ENCODE data around the gene SIPA1L3. TPM values are rescaled to one million over a fixed set of nuclear protein-coding genes. Genes with fewer than 3 reads are reported as not detected.
"Not testable (repeated sequence)": the region's sequence is repeated elsewhere in the genome, so short reads cannot be mapped to it uniquely, and the experiment has no call there.

Gene SIPA1L3, protein sequence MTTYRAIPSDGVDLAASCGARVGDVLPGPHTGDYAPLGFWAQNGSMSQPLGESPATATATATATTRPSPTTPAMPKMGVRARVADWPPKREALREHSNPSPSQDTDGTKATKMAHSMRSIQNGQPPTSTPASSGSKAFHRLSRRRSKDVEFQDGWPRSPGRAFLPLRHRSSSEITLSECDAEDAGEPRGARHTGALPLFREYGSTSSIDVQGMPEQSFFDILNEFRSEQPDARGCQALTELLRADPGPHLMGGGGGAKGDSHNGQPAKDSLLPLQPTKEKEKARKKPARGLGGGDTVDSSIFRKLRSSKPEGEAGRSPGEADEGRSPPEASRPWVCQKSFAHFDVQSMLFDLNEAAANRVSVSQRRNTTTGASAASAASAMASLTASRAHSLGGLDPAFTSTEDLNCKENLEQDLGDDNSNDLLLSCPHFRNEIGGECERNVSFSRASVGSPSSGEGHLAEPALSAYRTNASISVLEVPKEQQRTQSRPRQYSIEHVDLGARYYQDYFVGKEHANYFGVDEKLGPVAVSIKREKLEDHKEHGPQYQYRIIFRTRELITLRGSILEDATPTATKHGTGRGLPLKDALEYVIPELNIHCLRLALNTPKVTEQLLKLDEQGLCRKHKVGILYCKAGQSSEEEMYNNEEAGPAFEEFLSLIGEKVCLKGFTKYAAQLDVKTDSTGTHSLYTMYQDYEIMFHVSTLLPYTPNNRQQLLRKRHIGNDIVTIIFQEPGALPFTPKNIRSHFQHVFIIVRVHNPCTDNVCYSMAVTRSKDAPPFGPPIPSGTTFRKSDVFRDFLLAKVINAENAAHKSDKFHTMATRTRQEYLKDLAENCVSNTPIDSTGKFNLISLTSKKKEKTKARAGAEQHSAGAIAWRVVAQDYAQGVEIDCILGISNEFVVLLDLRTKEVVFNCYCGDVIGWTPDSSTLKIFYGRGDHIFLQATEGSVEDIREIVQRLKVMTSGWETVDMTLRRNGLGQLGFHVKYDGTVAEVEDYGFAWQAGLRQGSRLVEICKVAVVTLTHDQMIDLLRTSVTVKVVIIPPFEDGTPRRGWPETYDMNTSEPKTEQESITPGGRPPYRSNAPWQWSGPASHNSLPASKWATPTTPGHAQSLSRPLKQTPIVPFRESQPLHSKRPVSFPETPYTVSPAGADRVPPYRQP (N-terminal part only)
- polyA plus RNA-seq (ENCODE audit: insufficient read depth in 1 of 5, insufficient read length in 5 of 5, low replicate concordance in 1 of 5) = 10 to 100 TPM; 16.4 to 25.3 (median 24.9) TPM
- long read RNA-seq, donor 1, partial matches to known transcripts = 0 of 5 reads
- long read RNA-seq, donor 1, other reads (novel, unspliced or antisense) = 0 of 5 reads
- long read RNA-seq, donor 2 = 0 reads
- long read RNA-seq, donor 3, partial matches to known transcripts = 0 of 2 reads
- long read RNA-seq, donor 3, other reads (novel, unspliced or antisense) = 0 of 2 reads
- long read RNA-seq, donor 4, partial matches to known transcripts = 5 of 9 reads
- long read RNA-seq, donor 4, other reads (novel, unspliced or antisense) = 0 of 9 reads
- long read RNA-seq, donor 5, partial matches to known transcripts = 10 of 13 reads
- long read RNA-seq, donor 5, other reads (novel, unspliced or antisense) = 0 of 13 reads
- long read RNA-seq, donor 6, partial matches to known transcripts = 5 of 8 reads
- long read RNA-seq, donor 6, other reads (novel, unspliced or antisense) = 0 of 8 reads
- long read RNA-seq, donor 7, partial matches to known transcripts = 26 of 360 reads
- long read RNA-seq, donor 7, other reads (novel, unspliced or antisense) = 331 of 360 reads
- long read RNA-seq, donor 8 = 0 reads

DNA sequence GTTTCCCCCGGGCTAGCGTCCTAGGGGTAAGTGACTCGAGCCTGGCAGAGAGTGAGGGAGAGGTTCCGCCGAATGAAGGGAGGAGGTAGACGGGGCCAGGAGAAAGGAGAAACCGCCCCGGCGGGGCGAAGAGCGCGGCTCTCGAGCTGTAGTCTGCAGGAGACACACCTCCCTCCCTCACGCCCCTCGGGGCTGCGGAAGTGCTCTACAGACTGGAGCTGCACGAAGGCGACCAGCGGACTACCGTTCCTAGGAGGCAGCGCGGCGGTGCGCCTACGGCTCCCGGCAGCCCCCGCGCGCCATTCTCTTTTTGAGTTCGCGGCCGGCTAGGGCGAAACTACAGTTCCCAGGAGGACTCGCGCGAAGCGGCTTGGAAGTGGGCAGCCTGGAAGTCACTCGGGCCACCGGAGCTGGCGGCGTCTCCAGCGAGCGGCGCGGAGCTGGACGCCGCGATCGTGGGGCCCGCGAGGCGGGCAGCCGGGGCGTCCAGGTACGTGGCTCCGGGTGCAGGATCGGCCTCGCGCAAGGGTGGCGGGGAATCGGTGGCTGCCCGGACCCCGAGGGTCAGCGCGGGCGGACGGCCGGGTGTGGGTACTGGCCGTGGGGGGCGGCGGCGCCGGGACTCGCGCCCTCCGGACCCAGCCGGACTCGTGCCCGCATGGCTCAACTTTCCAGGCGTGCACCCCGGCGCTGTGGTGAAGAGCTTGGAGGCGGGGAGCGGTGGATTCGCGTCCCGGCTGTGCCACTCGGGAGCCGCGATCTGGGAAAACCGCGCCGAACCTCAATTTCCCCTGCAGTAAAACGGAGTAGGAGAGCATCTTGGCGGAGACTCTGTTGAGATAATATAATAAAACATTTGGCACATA, at the start of gene SIPA1L3:
Gene SIPA1L3 (plus strand): TSS at position 340 of the 866 bp plus-strand sequence. CDS start 174,358 bp downstream, outside the sequence.
- peak; percentile 94 to 95 for DNase-seq

DNA sequence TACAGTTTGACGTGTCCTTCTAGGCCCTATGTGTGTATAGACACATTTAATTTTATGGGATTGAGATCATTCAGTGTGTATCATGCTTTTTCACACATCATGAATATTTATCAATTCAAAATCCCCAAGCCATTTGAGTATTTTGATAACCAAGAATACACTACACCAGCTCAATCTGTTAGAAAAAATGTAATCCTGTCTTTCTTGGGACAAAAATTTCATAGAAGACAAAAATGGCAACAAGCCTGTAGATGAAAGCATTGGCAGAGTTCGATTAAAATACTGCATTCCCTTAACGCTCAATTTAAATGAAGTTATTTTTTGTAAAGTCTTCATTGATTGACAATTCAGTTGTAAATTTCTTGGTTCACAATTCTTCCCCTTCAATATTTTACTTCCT, 42.5 kb upstream of the SIPA1L3 start:
- DNase-seq = no peak

DNA sequence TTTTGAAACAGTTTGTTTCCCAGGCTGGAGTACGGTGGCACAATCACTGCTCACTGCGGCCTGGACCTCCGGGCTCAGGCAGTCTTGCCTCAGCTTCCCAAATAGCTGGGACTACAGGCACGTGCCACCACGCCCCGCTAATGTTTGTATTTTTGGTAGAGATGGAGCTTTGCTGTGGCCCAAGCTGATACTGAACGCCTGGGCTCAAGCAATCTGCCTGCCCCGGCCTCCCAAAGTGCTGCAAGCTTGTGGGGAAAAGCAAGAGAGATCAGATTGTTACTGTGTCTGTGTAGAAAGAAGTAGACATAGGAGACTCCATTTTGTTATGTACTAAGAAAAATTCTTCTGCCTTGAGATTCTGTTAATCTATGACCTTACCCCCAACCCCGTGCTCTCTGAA, 41.1 kb upstream of the SIPA1L3 start:
- not testable (repeated sequence) for DNase-seq

DNA sequence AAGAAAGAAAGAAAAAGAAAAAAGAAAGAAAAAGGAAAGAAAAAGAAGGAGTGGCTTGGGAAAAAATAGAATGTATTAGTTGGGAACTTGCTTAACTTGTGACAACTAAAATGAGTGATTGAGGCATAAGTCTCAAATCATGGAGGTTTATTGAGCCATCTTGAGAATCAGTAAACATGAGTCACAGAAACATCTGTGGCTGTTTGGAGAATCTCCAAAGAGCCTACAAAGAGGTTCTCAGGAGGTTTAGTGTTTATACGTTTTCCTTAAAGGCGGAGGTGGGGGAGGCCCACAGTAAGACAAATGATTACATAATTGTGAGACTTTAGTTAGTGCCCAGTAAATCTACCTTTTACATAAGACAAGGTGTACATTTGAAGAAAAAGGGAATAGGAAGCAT, 39.2 kb upstream of the SIPA1L3 start:
- DNase-seq = no peak

DNA sequence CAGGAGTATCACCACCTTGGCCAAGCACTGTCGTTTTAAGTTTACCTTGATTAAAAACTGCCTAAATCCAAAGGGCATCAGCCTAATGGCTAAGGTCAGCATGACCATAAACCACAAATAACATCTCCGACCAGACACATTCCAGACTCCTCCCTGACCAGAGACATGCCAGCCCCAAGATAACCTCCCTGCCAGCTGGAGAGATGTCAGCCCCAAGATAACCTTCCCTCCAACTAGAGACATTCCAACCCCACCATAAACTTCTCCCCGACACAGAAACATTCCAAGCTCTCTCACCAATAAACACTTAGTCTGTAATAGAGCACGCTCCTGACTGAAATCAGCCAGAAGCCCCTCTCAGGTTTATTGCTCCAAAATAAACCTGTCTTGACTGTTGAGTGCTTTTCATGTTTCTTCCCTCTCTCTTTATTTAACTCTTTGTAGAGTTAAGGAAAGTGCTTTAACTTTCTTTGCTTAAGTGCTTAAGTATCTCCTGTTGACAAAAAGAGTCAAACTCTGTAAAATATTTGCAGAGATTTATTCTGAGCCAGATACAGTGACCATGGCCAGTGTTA, 37.2 kb upstream of the SIPA1L3 start:
- DNase-seq = no peak

DNA sequence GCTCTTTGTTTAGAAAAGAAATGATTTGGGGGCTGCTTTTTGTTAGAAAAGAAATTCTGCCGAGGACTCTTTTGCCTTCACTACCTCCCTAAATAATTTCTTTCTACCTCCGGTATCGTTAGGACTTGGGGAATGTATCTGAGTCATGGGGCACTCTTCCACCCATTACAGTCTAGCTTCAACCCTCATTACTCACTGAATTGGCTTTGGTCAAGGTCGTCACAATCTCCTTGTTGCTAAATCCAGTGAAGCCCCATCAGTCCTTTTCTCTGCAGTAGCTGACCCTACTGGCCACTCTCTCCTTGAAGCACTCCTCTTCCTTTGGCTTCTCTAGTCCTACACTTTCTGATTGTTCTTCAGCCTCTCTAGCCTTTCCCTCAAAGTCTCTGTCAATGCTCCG, 34.6 kb upstream of the SIPA1L3 start:
- DNase-seq = no peak

DNA sequence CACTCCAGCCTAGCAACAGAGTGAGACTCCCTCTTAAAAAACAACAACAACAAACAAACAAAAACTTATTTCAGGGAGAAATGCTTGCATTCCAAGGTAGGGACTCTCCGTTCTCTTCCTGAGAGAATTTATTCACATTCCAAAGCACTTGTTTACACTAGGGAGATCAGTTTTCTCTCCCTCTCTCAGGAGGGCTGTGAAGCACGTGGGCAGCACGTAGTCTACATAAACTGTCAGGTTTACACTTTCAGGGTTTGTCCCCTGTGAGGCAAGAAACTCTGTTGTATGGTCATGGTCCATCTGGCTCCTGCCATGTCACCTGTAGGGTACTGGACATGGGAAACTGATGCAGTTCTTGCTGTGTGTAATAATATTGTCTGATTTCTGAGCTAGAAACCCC, 32.2 kb upstream of the SIPA1L3 start:
- no peak for DNase-seq

DNA sequence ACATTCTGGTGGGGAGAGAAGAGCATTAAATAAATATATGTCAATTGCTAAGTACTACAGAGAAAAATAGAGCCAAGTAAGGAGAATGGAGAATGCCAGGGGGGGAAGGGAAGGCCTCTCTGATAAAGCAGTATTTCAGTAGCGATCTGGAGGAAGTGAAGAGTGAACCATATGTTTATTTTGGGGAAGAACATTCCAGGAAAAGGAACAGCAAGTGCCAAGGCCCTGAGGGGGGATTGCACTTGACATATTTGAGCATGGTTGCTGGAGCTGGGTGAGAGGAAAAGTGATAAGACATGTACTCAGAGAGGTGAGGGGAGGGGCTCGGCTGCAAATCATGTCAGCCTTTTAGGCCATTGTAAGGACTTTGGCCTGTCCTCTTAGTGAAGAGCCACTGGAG, 31.0 kb upstream of the SIPA1L3 start:
- no peak for DNase-seq

DNA sequence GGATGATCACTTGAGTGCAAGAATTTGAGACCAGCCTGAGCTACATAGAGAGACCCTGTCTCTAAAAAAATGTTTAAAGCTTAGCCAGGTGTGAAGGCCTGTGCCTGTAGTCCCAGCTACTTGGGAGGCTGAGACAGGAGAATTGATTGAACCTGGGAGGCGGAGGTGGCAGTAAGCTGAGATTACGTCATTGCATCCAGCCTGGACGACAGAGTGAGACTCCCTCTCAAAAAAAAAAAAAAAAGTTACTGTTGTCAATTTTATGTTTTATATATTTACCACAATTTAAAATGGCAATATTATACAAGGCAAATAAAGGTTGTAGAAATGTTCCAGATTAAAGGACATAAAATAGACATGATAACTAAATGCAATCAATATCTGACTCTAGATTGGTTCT, 29.9 kb upstream of the SIPA1L3 start:
- DNase-seq = no peak

DNA sequence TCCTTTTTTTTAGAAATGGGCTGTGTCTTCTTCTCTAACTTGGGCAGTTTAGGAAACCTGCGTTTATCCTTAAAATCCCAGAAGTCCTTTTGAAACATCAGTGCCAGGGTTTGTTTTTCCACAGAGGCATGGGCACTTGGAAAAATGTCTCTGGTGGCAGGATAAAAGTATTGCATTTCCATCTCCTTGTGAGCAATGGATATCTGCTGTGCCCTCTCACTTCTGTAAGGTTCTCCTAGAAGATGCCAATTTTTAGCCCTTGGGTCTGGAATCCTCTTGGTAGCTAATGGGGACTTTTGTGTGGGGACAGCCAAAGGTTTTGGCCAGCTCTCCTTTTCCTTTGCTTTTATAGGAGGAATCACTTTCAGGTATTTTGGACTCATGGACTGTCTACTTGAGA, 21.6 kb upstream of the SIPA1L3 start:
- no peak for DNase-seq

DNA sequence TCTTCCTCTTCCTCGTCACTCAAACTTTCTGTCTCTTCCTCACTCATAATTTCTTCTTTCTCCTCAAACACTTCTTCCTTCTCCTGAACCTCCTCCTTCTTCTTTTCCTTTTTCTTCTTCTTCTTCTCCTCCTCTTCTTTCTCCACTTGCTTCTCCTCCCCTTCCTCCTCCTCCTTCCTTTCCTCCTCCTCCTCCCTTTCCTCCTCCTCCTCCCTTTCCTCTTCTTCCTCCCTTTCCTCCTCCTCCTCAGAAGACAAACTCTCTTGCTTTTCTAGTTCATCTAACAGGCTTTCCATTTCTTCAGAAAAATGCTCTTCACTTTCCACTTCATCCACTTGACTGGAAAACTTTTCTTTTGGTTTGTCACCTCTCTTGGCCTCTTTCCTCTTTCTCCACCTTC, 20.4 kb upstream of the SIPA1L3 start:
- no peak for DNase-seq

DNA sequence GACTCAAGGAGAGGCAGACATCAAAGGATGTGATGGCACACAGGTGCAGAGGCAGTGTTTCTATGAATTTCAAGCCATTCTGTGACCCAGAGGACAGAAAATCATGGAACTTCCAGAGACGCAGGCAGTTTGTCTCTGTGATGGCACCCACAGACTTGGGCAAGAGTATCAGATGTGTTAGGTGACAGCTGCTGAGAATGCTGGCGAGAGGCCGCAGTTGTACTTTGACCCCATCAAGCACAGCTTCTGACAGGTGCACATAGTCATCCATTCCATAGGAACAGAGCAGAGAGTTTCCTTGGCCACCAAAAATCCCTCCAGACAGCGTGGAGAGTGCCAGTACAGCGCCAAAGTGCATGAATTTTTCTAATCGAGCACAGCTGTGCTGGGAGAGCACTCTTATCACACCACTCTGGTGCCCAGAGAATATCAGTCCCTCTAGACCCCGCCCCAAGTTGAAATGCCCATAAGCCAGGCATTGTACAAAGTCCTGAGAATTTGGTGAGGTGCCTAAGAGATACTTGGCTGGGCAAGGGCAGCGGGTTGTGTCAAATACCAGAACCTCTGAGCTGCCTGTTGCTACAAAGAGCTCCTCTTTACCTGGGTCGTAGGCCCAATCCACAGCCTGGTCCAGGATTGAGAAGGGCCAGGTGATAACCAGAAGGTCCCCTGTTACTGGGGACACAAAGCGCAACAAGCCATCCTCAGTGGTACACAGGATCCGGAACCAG, 13.0 kb upstream of the SIPA1L3 start:
- DNase-seq = no peak

DNA sequence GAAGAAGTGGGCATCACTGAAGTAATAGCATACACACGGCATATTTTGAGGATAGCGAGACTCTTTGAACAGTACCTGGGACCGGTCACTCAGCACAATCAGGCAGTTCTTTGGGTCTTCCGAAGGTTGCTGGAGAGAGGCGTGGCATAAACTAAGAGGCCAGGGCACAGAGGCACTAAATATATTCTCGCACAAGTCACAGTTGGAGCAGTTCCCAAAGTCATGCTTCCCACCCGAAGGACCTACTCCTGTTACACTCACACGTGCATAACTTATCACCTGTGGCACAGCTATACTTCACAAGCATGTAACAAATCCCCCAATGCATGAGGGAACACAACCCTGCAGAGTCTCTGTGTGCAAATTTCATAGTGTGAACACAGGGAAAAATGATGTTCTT, 10.8 kb upstream of the SIPA1L3 start:
- DNase-seq = no peak

DNA sequence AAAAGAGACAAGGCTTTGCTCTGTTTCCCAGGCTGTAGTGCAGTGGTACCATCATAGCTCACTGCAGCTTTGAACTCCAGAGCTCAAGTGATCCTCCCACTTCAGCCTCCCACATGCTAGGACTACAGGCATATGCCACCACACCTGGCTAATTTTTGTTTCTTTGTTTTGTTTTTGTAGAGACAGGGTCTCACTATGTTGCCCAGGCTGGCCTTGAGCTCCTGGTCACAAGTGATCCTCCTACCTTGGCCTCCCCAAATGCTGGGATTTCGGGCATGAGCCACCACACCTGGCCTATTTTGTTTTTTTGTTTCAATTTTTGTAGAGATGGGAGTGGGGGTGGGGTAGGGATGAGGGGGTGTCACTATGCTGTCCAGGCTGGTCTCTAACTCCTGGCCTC, 7.6 kb upstream of the SIPA1L3 start:
- no peak for DNase-seq

DNA sequence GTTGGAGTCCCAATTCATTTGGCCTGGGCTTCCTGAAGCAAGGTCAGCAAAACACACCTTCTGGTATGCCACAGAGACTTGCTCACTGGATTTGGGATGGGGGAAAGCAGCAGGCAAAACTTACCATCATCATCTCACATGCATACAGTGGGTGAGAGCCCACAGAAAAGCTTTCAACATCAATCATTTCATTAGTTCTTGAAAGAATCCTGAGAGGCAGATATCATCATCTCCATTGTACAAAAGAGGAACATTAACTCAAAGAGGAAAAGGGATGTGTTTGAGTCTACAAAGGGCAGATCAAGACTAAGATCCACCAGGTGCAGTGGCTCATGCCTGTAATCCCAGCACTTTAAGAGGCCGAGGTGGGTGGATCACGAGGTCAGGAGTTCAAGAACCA, 7.0 kb upstream of the SIPA1L3 start:
- DNase-seq = no peak

DNA sequence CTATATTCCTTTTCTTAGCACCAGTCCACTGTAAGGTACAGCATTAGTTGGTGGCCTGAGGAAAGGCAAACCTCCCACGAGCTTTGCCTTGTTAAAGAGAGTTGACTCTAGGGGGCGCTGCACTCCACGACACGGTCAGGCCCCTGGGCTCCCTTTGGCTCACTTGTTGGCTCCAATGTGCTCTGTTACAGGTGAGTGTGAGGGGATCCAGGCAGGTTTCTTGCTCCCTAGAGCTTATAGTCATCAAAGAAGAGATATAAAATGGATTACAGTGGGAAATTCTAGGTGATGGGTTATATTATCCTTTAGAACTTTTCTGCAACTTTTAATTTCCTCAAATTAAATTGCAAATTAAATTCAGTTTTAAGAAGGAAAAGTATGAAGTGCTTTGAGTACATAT, 4.3 kb upstream of the SIPA1L3 start:
- DNase-seq = peak; percentile 47 to 56

DNA sequence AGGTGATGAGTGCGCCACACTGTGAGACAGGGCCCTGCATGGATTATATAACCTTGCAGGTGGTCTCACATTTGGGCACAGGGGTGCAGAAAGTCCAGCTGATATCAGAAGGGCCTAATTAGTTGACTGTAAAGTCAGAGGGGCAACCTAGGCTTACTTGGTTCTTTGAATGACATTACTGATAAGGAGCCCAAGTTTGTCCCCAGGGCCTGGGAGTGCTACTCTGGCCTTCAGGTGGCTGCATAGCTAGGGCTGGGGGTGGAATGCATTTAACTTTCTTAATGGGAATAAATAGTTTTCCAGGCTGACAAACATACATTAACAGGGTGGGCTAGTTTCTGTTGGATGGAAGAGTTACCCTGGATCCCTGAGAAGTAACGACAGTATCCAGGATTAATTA, 3.9 kb upstream of the SIPA1L3 start:
- no peak for DNase-seq

DNA sequence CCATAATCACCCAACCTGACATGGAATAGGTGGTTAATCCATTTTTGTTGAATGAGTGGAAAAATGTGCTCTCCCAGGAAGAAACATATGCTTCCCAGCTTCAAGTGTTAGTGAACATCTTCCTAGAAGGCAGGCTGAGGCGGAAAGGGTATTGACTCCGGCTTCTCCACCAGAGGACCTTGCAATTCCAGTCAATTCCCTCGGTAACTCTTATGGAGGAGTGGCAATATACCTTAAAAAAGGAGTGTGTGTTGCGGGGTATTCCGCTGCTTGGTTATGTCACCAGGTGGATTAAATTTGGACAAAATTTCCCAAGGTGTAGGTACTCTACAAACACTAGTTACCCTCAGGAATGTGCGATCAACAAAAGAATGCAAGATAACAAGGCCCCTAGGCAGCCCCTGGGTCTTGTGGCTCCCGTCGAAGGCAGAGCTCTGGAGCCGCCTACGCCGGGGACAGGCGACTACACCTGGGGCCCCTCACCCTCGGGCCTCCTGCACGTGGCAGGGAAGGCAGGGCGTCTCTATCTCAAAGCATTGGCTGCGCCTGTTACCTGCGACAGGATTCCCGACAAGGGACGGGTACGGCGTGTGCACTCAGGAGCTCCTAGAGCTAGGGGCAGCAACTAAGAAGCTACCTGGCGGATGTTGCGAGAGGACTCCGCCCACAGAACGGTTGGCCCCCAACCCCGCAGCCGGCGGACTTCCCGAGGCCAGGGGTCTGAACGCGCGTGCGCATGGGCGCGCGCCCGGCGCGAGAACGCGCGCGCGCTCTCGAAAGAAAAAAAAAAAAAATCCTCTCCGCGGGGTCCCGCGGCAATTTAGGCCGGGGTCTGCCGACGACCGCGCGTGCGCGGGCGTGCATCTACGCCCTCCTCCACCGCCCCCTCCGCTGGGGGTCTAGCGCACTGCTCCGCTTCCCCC, 801 bp upstream of the SIPA1L3 start, which contains the start of gene WDR87:
Gene WDR87 (minus strand): TSS at position 649 of the 923 bp plus-strand sequence. CDS start 8,355 bp downstream, outside the sequence.
- DNase-seq = no peak

Data from right lung (tissue), 10 donors.